CD4-positive, alpha-beta T cell (primary cell): ENCODE measurements around the gene TRAK1. TPM values are rescaled to one million over a fixed set of nuclear protein-coding genes. Genes with fewer than 3 reads are reported as not detected.

Source experiments
- ATAC-seq: fragments of 200-7000 bp; cut with Tn5 transposase; one replicate; pipeline ENCODE4 v1.10.0; 2022; ENCODE audit warnings: mild to moderate bottlenecking; ENCODE audit not compliant: poor library complexity
- CTCF ChIA-PET: fragments of 350-600 bp; sonication (Branson Sonifier 250); formaldehyde crosslinking; loops from one replicate; lab custom pipeline; 2021; ENCODE audit warnings: antibody characterized with exemption, inconsistent platforms; lab: Charles Lee
- POLR2A ChIA-PET: fragments of 350-600 bp; sonication (Branson Sonifier 250); formaldehyde crosslinking; loops from one replicate; lab custom pipeline; 2021; ENCODE audit warnings: antibody characterized with exemption, inconsistent platforms; lab: Charles Lee
- DNase-seq, 14 experiments: peaks; one replicate each; pipeline ENCODE4 v3.0.0-alpha.2; 2013 to 2020; ENCODE audit warnings: mixed read lengths in 2 of 14
- H3K27ac ChIP-seq, 2 donors: one replicate each; pipeline versions ENCODE4 v1.5.1 to v1.7.0; 2013; ENCODE audit warnings: low read length in 2 of 2, low read depth in 1 of 2, mild to moderate bottlenecking in 1 of 2
- H3K27me3 ChIP-seq, 2 experiments: 1 replicate in 1 of 2; 2 replicates in 1 of 2; pipeline versions ENCODE4 v1.6.1 to v1.7.0; 2013; ENCODE audit warnings: low read length in 2 of 2, control low read depth in 1 of 2, mild to moderate bottlenecking in 1 of 2, moderate library complexity in 1 of 2; ENCODE audit not compliant: insufficient read depth in 2 of 2, control insufficient read depth in 1 of 2
- H3K36me3 ChIP-seq: one replicate; pipeline ENCODE4 v1.6.1; 2013; ENCODE audit warnings: low read length, control low read depth; ENCODE audit not compliant: insufficient read depth
- H3K4me1 ChIP-seq: one replicate; pipeline ENCODE4 v1.6.1; 2013; ENCODE audit warnings: low read length, control low read depth; ENCODE audit not compliant: insufficient read depth
- H3K4me3 ChIP-seq: one replicate; pipeline ENCODE4 v1.5.1; 2013; ENCODE audit warnings: mild to moderate bottlenecking, low read length, moderate library complexity
- H3K9me3 ChIP-seq, 2 experiments: 1 replicate in 1 of 2; 2 replicates in 1 of 2; pipeline versions ENCODE4 v1.6.1 to v1.7.0; 2013; ENCODE audit warnings: low read length in 2 of 2, mild to moderate bottlenecking in 2 of 2, control low read depth in 1 of 2, moderate library complexity in 1 of 2; ENCODE audit not compliant: control insufficient read depth in 1 of 2, insufficient read depth in 1 of 2
- H3K27ac Mint-ChIP-seq: one replicate; pipeline ENCODE4 v1.8.0; 2020; ENCODE audit warnings: mixed read lengths
- H3K27me3 Mint-ChIP-seq: one replicate; pipeline ENCODE4 v1.8.0; 2021; ENCODE audit warnings: mixed read lengths
- H3K36me3 Mint-ChIP-seq: one replicate; pipeline ENCODE4 v1.8.0; 2021; ENCODE audit warnings: low read depth, mixed read lengths
- H3K4me1 Mint-ChIP-seq: one replicate; pipeline ENCODE4 v1.8.0; 2021; ENCODE audit warnings: low read depth, mixed read lengths
- H3K4me3 Mint-ChIP-seq: one replicate; pipeline ENCODE4 v1.8.0; 2020; ENCODE audit warnings: mild to moderate bottlenecking, mixed read lengths
- H3K9me3 Mint-ChIP-seq: one replicate; pipeline ENCODE4 v1.8.0; 2020; ENCODE audit warnings: mixed read lengths
- intact Hi-C, 2 experiments: fragments of 100-400 bp; cut with DNase I in 1 of 2; cut with micrococcal nuclease in 1 of 2; formaldehyde crosslinking; loops; one replicate each; pipeline versions ENCODE4 v1.15.1 to v1.9.0; 2023 to 2025; cut with DNase I, micrococcal nuclease
- total RNA-seq, 174 experiments: library from RNA in 2 of 174; stranded (reverse) in 2 of 174; gene quantifications; one replicate each; pipeline ENCODE4 v1.2.3 and lab custom pipeline; 2021 to 2026
- TF ChIP-seq, protein P1 (sequence below): fragments of 200-600 bp; IDR thresholded peaks from one replicate; pipeline ENCODE4 v1.8.0; 2022; ENCODE audit warnings: antibody characterized with exemption, mild to moderate bottlenecking

The TRAK1 gene
- total RNA-seq, 2 experiments from 2014 or later: 16.0 to 16.7 TPM

DNA sequence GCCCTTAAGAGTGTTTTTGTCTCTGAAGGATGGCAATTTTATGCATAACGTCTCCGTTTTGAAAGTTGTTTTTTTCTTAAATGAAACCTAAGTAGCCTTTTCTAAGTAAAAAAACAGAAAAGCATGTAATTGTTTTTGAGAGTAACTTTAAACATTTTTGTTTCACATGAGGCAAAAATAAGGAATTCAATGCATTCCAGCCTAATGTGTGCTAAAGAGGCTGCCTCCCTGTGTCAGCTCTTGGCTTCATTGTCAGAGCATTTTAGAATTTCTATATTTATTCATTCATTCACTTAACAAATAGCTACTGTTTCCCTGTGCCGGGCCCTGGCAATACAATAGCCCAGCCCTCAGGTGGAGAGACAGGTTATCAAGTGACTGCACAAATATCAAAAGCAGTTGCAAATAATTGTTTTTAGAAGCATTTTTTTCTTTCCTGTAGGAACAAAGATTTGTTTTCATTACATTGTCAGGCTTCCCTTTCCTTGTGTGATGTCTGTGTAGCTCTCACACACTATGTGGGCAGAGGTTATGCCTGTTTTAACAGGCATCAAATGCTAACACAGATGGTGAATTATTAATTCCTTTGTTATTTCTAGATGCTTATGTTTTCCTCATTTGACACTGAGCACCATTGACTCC is 93.0 kb downstream of the TRAK1 start:
- CTCF ChIA-PET: no interaction called here
- H3K4me3 ChIP-seq: no peak overlapping the region
- intact Hi-C loops: no loop called here
- no peak overlapping the region for H3K27ac ChIP-seq
- no peaks in the 10 kb centered on the region for H3K9me3 ChIP-seq
- peaks cover 21% of the 10 kb centered on the region for H3K36me3 Mint-ChIP-seq
- H3K27me3 ChIP-seq: no peaks in the 10 kb centered on the region
- DNase-seq (no peak), ATAC-seq (no peak)
- peaks cover 7% of the 10 kb centered on the region for H3K36me3 ChIP-seq
- TF ChIP-seq, protein P1, sequence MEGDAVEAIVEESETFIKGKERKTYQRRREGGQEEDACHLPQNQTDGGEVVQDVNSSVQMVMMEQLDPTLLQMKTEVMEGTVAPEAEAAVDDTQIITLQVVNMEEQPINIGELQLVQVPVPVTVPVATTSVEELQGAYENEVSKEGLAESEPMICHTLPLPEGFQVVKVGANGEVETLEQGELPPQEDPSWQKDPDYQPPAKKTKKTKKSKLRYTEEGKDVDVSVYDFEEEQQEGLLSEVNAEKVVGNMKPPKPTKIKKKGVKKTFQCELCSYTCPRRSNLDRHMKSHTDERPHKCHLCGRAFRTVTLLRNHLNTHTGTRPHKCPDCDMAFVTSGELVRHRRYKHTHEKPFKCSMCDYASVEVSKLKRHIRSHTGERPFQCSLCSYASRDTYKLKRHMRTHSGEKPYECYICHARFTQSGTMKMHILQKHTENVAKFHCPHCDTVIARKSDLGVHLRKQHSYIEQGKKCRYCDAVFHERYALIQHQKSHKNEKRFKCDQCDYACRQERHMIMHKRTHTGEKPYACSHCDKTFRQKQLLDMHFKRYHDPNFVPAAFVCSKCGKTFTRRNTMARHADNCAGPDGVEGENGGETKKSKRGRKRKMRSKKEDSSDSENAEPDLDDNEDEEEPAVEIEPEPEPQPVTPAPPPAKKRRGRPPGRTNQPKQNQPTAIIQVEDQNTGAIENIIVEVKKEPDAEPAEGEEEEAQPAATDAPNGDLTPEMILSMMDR: no peak
- no peak overlapping the region for H3K27ac Mint-ChIP-seq
- no peaks in the 10 kb centered on the region for H3K4me1 ChIP-seq
- H3K4me1 Mint-ChIP-seq: no peaks in the 10 kb centered on the region
- POLR2A ChIA-PET: no interaction called here
- no peak overlapping the region for H3K4me3 Mint-ChIP-seq
- no peaks in the 10 kb centered on the region for H3K9me3 Mint-ChIP-seq
- H3K27me3 Mint-ChIP-seq: no peaks in the 10 kb centered on the region

DNA sequence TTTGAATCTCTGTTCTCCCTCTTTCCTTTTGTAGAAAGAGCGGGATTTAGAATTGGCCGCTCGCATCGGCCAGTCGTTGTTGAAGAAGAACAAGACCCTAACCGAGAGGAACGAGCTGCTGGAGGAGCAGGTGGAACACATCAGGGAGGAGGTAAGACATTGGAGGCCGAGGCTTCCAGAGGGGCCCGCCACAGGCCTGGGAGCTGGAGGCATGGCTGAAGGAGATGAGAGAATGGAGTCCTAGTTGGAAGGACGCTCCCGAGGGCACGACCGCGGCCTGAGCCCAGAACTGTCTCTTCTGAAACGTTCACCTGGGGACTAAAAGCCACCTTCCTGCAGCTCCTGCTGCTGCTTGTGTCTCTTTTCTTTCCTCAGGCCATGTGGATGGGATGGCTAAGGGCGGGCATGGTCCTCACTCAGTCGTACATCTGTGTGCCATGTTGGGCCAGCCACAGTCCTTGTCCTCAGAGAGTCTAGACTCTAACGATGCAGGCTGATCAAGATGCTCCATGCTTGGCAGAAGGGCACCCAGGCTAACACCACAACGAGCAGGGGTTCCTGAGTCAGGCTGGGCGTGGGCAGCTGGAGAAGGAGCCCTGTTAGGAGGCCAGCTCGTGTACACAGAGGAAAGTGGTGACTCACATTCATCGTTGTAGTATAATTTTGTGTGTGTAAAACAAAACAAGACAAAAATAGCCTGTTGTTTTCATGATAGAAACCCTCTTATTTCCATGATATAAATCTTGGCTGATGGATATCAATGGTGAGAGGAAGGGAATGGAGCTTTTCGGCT is 93.7 kb downstream of the TRAK1 start:
- ChIA-PET POLR2A (no interaction called here), CTCF (no interaction called here)
- Mint-ChIP-seq H3K4me3 (no peak overlapping the region), H3K27me3 (no peaks in the 10 kb centered on the region), H3K36me3 (peaks cover 23% of the 10 kb centered on the region), H3K4me1 (no peaks in the 10 kb centered on the region), H3K27ac (no peak overlapping the region), H3K9me3 (no peaks in the 10 kb centered on the region)
- Histone ChIP-seq H3K4me1 (no peaks in the 10 kb centered on the region), H3K27ac (no peak overlapping the region), H3K4me3 (no peak overlapping the region), H3K36me3 (peaks cover 9% of the 10 kb centered on the region), H3K9me3 (no peaks in the 10 kb centered on the region), H3K27me3 (no peaks in the 10 kb centered on the region)
- ATAC-seq (no peak), DNase-seq (no peak)
- TF ChIP-seq, protein P1: no peak
- intact Hi-C loops: no loop called here

DNA sequence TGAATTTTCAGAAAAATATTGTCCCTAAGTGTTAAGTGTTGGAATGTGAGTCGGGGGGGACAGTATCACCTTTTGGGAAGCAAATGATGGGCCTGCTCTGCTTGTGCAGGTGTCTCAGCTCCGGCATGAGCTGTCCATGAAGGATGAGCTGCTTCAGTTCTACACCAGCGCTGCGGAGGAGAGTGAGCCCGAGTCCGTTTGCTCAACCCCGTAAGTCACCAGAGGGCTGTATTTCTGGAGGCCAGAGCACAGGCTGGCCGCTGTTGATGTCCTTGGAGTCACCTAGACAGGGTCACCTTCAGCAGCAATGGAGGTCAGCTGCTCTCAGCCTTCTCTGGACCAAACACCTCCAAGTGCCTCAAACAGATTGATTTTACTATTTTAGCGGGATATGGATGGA is 96.8 kb downstream of the TRAK1 start:
- intact Hi-C loops: no loop called here
- no peaks in the 10 kb centered on the region for H3K9me3 Mint-ChIP-seq
- DNase-seq (no peak), ATAC-seq (no peak)
- TF ChIP-seq, protein P1: no peak
- Histone ChIP-seq H3K27ac (no peak overlapping the region), H3K4me1 (peaks cover 15% of the 10 kb centered on the region), H3K36me3 (peaks cover 9% of the 10 kb centered on the region), H3K9me3 (no peaks in the 10 kb centered on the region), H3K4me3 (no peak overlapping the region), H3K27me3 (no peaks in the 10 kb centered on the region)
- no peak overlapping the region for H3K4me3 Mint-ChIP-seq
- ChIA-PET CTCF (no interaction called here), POLR2A (no interaction called here)
- H3K27me3 Mint-ChIP-seq: no peaks in the 10 kb centered on the region
- H3K36me3 Mint-ChIP-seq: peaks cover 41% of the 10 kb centered on the region
- peaks cover 15% of the 10 kb centered on the region for H3K4me1 Mint-ChIP-seq
- H3K27ac Mint-ChIP-seq: no peak overlapping the region
